Fibroblast of lung (primary cell): ENCODE data around the gene GAS7.

Experiments
- CTCF ChIP-seq, 2 donors: IDR thresholded peaks in 1 of 2; conservative IDR thresholded peaks in 1 of 2; 1 replicate in 1 of 2; 2 replicates in 1 of 2; pipeline ENCODE4 v1.5.1; 2011 to 2012; ENCODE audit warnings: low read length in 2 of 2, control low read depth in 1 of 2, inconsistent platforms in 1 of 2, low read depth in 1 of 2, mild to moderate bottlenecking in 1 of 2
- EZH2 ChIP-seq: IDR thresholded peaks from 2 replicates; pipeline ENCODE4 v1.5.1; 2012; ENCODE audit warnings: low read length, control low read depth, mild to moderate bottlenecking; ENCODE audit errors: missing control alignments

- no peak for TF ChIP-seq CTCF (conservative IDR thresholded peaks at IDR 0.05 in 1 of 2, IDR thresholded peaks at IDR 0.05 in 1 of 2; ENCODE audit: low read depth in 1 of 2, low read length in 2 of 2)
- TF ChIP-seq EZH2, result no peak
Measured at GRCh38 chr17:10061111-10061845, 137.1 kb downstream of the GAS7 start.
